ENCODE results near the gene MLN.

GRCh38 chr6:33813990-33814985, 10.5 kb upstream of the MLN start:
- TF ChIP-seq PATZ1 (CRISPR knock-in tag; IDR thresholded peaks at IDR 0.05; ENCODE audit: borderline replicate concordance): no peak
- no peak for TF ChIP-seq ARNTL (CRISPR knock-in tag; IDR thresholded peaks at IDR 0.05; ENCODE audit: borderline replicate concordance, low read depth)
- TF ChIP-seq TCF4 (CRISPR knock-in tag; IDR thresholded peaks at IDR 0.05; ENCODE audit: borderline replicate concordance): no peak
- TF ChIP-seq ZNF8 (CRISPR knock-in tag; IDR thresholded peaks at IDR 0.05): no peak
- no peak for TF ChIP-seq RARB (CRISPR knock-in tag; IDR thresholded peaks at IDR 0.05)
- no peak for TF ChIP-seq GLIS3 (CRISPR knock-in tag; IDR thresholded peaks at IDR 0.05)
- TF ChIP-seq ZFP3 (CRISPR knock-in tag; IDR thresholded peaks at IDR 0.05): no peak
- no peak for TF ChIP-seq POU6F1 (CRISPR knock-in tag; IDR thresholded peaks at IDR 0.05; ENCODE audit: borderline replicate concordance, low read depth)
- no peak for TF ChIP-seq OSR1 (CRISPR knock-in tag; IDR thresholded peaks at IDR 0.05)
- TF ChIP-seq ESRRG (CRISPR knock-in tag; IDR thresholded peaks at IDR 0.05): no peak
- no peak for TF ChIP-seq ISL1 (CRISPR knock-in tag; IDR thresholded peaks at IDR 0.05)
- TF ChIP-seq SNAI2 (CRISPR knock-in tag; IDR thresholded peaks at IDR 0.05): no peak
- TF ChIP-seq ZFP30 (CRISPR knock-in tag; IDR thresholded peaks at IDR 0.05): no peak
- no peak for TF ChIP-seq PPARA (CRISPR knock-in tag; IDR thresholded peaks at IDR 0.05; ENCODE audit: borderline replicate concordance)
